ENCODE measurements around the gene TBPL1.

GRCh38 chr6:134014588-134015137 lies 61.6 kb downstream of the TBPL1 start:
- TF ChIP-seq EP300 (IDR thresholded peaks at IDR 0.05) (no peak), RAD21 (conservative IDR thresholded peaks at IDR 0.05 in 1 of 2, IDR thresholded peaks at IDR 0.05 in 1 of 2) (no peak), JUNB (IDR thresholded peaks at IDR 0.05) (no peak)
